Neural cell (in vitro differentiated cells): ENCODE measurements around the gene COPG1. TPM values are rescaled to one million over a fixed set of nuclear protein-coding genes. Genes with fewer than 3 reads are reported as not detected.

ENCODE experiments used
- H2AFZ ChIP-seq: fragments of 200-600, 300-800 bp; sonication (generic), shearing (Covaris generic); 2 replicates; pipeline ENCODE4 v1.6.0; 2014; ENCODE audit warnings: low read depth, mild to moderate bottlenecking, antibody characterized with exemption, low read length, moderate library complexity
- H3F3A ChIP-seq: fragments of 200-600 bp; shearing (Covaris generic); 2 replicates; pipeline ENCODE4 v1.6.1; 2016; ENCODE audit warnings: mild to moderate bottlenecking, moderate library complexity, mixed read lengths, antibody characterized with exemption, low read length; ENCODE audit not compliant: insufficient read depth, poor library complexity, severe bottlenecking
- H3K27ac ChIP-seq: fragments of 200-600, 300-800 bp; sonication (generic), shearing (Covaris generic); 2 replicates; pipeline ENCODE4 v1.5.1; 2014; ENCODE audit warnings: mild to moderate bottlenecking, low read length, moderate library complexity
- H3K27me3 ChIP-seq: fragments of 300-800, 200-600 bp; sonication (generic), shearing (Covaris generic); 2 replicates; pipeline ENCODE4 v1.6.0; 2014; ENCODE audit warnings: mild to moderate bottlenecking, low read depth, low read length, moderate library complexity; ENCODE audit not compliant: insufficient read depth
- H3K36me3 ChIP-seq: fragments of 300-800, 200-600 bp; sonication (generic), shearing (Covaris generic); 2 replicates; pipeline ENCODE4 v1.5.1; 2014; ENCODE audit warnings: mild to moderate bottlenecking, antibody characterized with exemption, low read length, moderate library complexity; ENCODE audit not compliant: insufficient read depth
- H3K4me2 ChIP-seq: fragments of 300-800, 200-600 bp; sonication (generic), shearing (Covaris generic); 2 replicates; pipeline ENCODE4 v1.6.0; 2014; ENCODE audit warnings: mild to moderate bottlenecking, low read length
- H3K4me3 ChIP-seq: fragments of 300-800, 200-600 bp; sonication (generic), shearing (Covaris generic); 2 replicates; pipeline ENCODE4 v1.5.1; 2014; ENCODE audit warnings: mild to moderate bottlenecking, low read length, moderate library complexity
- H3K79me2 ChIP-seq: fragments of 200-600 bp; shearing (Covaris generic); replicated peaks from 2 replicates; pipeline ENCODE4 v1.6.0; 2014; ENCODE audit warnings: mild to moderate bottlenecking, low read length, moderate library complexity; ENCODE audit not compliant: insufficient read depth
- H3K9ac ChIP-seq: fragments of 300-800, 200-600 bp; sonication (generic), shearing (Covaris generic); 2 replicates; pipeline ENCODE4 v1.6.1; 2016; ENCODE audit warnings: mild to moderate bottlenecking, low read length, mixed read lengths
- H3K9me2 ChIP-seq: fragments of 200-600 bp; shearing (Covaris generic); 2 replicates; pipeline ENCODE4 v1.6.1; 2016; ENCODE audit warnings: mild to moderate bottlenecking, low read length, mixed read lengths; ENCODE audit not compliant: insufficient read depth
- H3K9me3 ChIP-seq: fragments of 200-600, 300-800 bp; sonication (generic), shearing (Covaris generic); 2 replicates; pipeline ENCODE4 v1.6.1; 2016; ENCODE audit warnings: mild to moderate bottlenecking, mixed run types, low read length, moderate library complexity, mixed read lengths
- H4K20me1 ChIP-seq: fragments of 200-600 bp; shearing (Covaris generic); 2 replicates; pipeline ENCODE4 v1.6.1; 2016; ENCODE audit warnings: mild to moderate bottlenecking, mixed run types; ENCODE audit not compliant: insufficient read depth
- CTCF ChIP-seq: fragments of 450-650 bp; IDR thresholded peaks from 2 replicates; pipeline ENCODE4 v1.5.1; 2014; ENCODE audit warnings: antibody characterized with exemption, mild to moderate bottlenecking, moderate library complexity; ENCODE audit not compliant: poor library complexity, severe bottlenecking
- EP300 ChIP-seq: fragments of 450-650 bp; conservative IDR thresholded peaks from 2 replicates; pipeline ENCODE4 v1.6.1; 2014; ENCODE audit warnings: antibody characterized with exemption, mild to moderate bottlenecking, moderate library complexity; ENCODE audit not compliant: poor library complexity, severe bottlenecking
- EZH2 ChIP-seq: fragments of 200-600, 300-800 bp; shearing (Covaris generic), sonication (generic); IDR thresholded peaks from 2 replicates; pipeline ENCODE4 v1.6.1; 2014; ENCODE audit warnings: antibody characterized with exemption, low read length, borderline replicate concordance, mild to moderate bottlenecking; ENCODE audit not compliant: insufficient read depth, poor library complexity, severe bottlenecking
- MXI1 ChIP-seq: fragments of 450-650 bp; conservative IDR thresholded peaks from 2 replicates; pipeline ENCODE4 v1.6.1; 2014; ENCODE audit warnings: antibody characterized with exemption, mild to moderate bottlenecking; ENCODE audit not compliant: poor library complexity, severe bottlenecking
- POLR2AphosphoS5 ChIP-seq: IDR thresholded peaks from 2 replicates; pipeline ENCODE4 v1.6.1; 2012
- RAD21 ChIP-seq: fragments of 450-650 bp; conservative IDR thresholded peaks from 2 replicates; pipeline ENCODE4 v1.6.1; 2014; ENCODE audit warnings: antibody characterized with exemption, mild to moderate bottlenecking, moderate library complexity
- REST ChIP-seq: IDR thresholded peaks from 2 replicates; pipeline ENCODE4 v1.6.1; 2012; ENCODE audit warnings: borderline replicate concordance
- SMC3 ChIP-seq: fragments of 450-650 bp; conservative IDR thresholded peaks from 2 replicates; pipeline ENCODE4 v1.6.1; 2014; ENCODE audit warnings: antibody characterized with exemption, mild to moderate bottlenecking, moderate library complexity; ENCODE audit not compliant: poor library complexity
- TAF1 ChIP-seq: IDR thresholded peaks from 2 replicates; pipeline ENCODE4 v1.6.1; 2012; ENCODE audit warnings: low read depth
- polyA plus RNA-seq: library from polyadenylated mRNA; depleted of rRNA; stranded (reverse); fragments of >200 nt; gene quantifications from 2 replicates; pipeline ENCODE4 v1.2.3, GENCODE V29; 2014

COPG1 gene
- polyA plus RNA-seq, 1 donor from 2014 or later = 75.0 TPM

GRCh38 chr3:129313415-129313664 lies 63.9 kb downstream of the COPG1 start:
- Histone ChIP-seq H3K27me3 (no peaks in the 10 kb centered on the region), H3K36me3 (no peaks in the 10 kb centered on the region), H3K79me2 (peaks cover 36% of the 10 kb centered on the region), H3K9ac (no peak overlapping the region), H3K9me3 (no peaks in the 10 kb centered on the region), H3K27ac (no peak overlapping the region), H2AFZ (no peak overlapping the region), H3F3A (peaks cover 4% of the 10 kb centered on the region), H3K4me2 (no peak overlapping the region), H4K20me1 (no peaks in the 10 kb centered on the region), H3K9me2 (no peaks in the 10 kb centered on the region), H3K4me3 (peak overlapping the region; percentile 96)
- TF ChIP-seq POLR2AphosphoS5 (no peak), EP300 (no peak), RAD21 (no peak), REST (no peak), SMC3 (no peak), TAF1 (no peak), EZH2 (no peak), CTCF (no peak), MXI1 (no peak)

- Histone ChIP-seq H2AFZ (no peak overlapping the region), H3K9ac (peak overlapping the region; percentile 92)
- no peak for TF ChIP-seq POLR2AphosphoS5
- no peak for TF ChIP-seq CTCF
- TF ChIP-seq EP300 = no peak
- no peak for TF ChIP-seq TAF1
These were observed 64.4 kb downstream of the COPG1 start for GRCh38 chr3:129313665-129314385.

More at GRCh38 chr3:129313665-129314385, 64.4 kb downstream of the COPG1 start:
- H3K27me3 ChIP-seq = no peaks in the 10 kb centered on the region
- H3K9me2 ChIP-seq = no peaks in the 10 kb centered on the region
- no peaks in the 10 kb centered on the region for H3K36me3 ChIP-seq
- peaks cover 41% of the 10 kb centered on the region for H3K79me2 ChIP-seq
- H3F3A ChIP-seq = peaks cover 4% of the 10 kb centered on the region
- H4K20me1 ChIP-seq = no peaks in the 10 kb centered on the region
- H3K27ac ChIP-seq = peak overlapping the region; percentile 85
- peak overlapping the region; percentile 98 for H3K4me2 ChIP-seq
- H3K4me3 ChIP-seq = peak overlapping the region; percentile 96
- H3K9me3 ChIP-seq = no peaks in the 10 kb centered on the region
